ENCODE results near the gene S100P.

The S100P gene

GRCh38 chr4:6662591-6662990 is 31.1 kb upstream of the S100P start:
- H3K36me3 ChIP-seq (ENCODE audit: insufficient read depth): no peaks in the 10 kb centered on the region
- H3K79me2 ChIP-seq (ENCODE audit: insufficient read depth, low read depth): no peaks in the 10 kb centered on the region
- no peak overlapping the region for H3K4me2 ChIP-seq
- no peak overlapping the region for H2AFZ ChIP-seq (ENCODE audit: low read depth)
- H3K27ac ChIP-seq: no peak overlapping the region
- no peak for TF ChIP-seq CTCF (conservative IDR thresholded peaks at IDR 0.05; ENCODE audit: low read depth, low read length)
- H3K4me3 ChIP-seq (IDR thresholded peaks at IDR 0.05; ENCODE audit: insufficient read depth, low read depth, low read length): no peak overlapping the region
- H4K20me1 ChIP-seq (ENCODE audit: insufficient read depth): no peaks in the 10 kb centered on the region
- H3K4me1 ChIP-seq (ENCODE audit: low read depth, poor library complexity, severe bottlenecking): no peaks in the 10 kb centered on the region
- no peaks in the 10 kb centered on the region for H3K27me3 ChIP-seq (ENCODE audit: insufficient read depth, low read depth)
- no peak overlapping the region for H3K9ac ChIP-seq

- Histone ChIP-seq H3K4me1 (ENCODE audit: low read depth, poor library complexity, severe bottlenecking) (no peaks in the 10 kb centered on the region), H3K27ac (no peak overlapping the region), H4K20me1 (ENCODE audit: insufficient read depth) (no peaks in the 10 kb centered on the region), H3K79me2 (ENCODE audit: insufficient read depth, low read depth) (no peaks in the 10 kb centered on the region), H3K36me3 (ENCODE audit: insufficient read depth) (no peaks in the 10 kb centered on the region), H3K9ac (no peak overlapping the region), H3K27me3 (ENCODE audit: insufficient read depth, low read depth) (no peaks in the 10 kb centered on the region), H2AFZ (ENCODE audit: low read depth) (no peak overlapping the region), H3K4me3 (IDR thresholded peaks at IDR 0.05; ENCODE audit: insufficient read depth, low read depth, low read length) (no peak overlapping the region), H3K4me2 (no peak overlapping the region)
- TF ChIP-seq CTCF (conservative IDR thresholded peaks at IDR 0.05; ENCODE audit: low read depth, low read length): no peak
These were observed 29.9 kb upstream of the S100P start for GRCh38 chr4:6663596-6664393.

- no peaks in the 10 kb centered on the region for H4K20me1 ChIP-seq (ENCODE audit: insufficient read depth)
- H3K27ac ChIP-seq: no peak overlapping the region
- no peak overlapping the region for H3K4me3 ChIP-seq (IDR thresholded peaks at IDR 0.05; ENCODE audit: insufficient read depth, low read depth, low read length)
- no peak overlapping the region for H3K4me2 ChIP-seq
- no peaks in the 10 kb centered on the region for H3K36me3 ChIP-seq (ENCODE audit: insufficient read depth)
- H3K79me2 ChIP-seq (ENCODE audit: insufficient read depth, low read depth): no peaks in the 10 kb centered on the region
- no peaks in the 10 kb centered on the region for H3K4me1 ChIP-seq (ENCODE audit: low read depth, poor library complexity, severe bottlenecking)
- no peak overlapping the region for H3K9ac ChIP-seq
- no peak overlapping the region for H2AFZ ChIP-seq (ENCODE audit: low read depth)
- no peak for TF ChIP-seq CTCF (conservative IDR thresholded peaks at IDR 0.05; ENCODE audit: low read depth, low read length)
- no peaks in the 10 kb centered on the region for H3K27me3 ChIP-seq (ENCODE audit: insufficient read depth, low read depth)
These were observed 28.4 kb upstream of the S100P start for GRCh38 chr4:6665320-6665654.

GRCh38 chr4:6668391-6668790 is 25.3 kb upstream of the S100P start:
- Histone ChIP-seq H4K20me1 (ENCODE audit: insufficient read depth) (no peaks in the 10 kb centered on the region), H3K36me3 (ENCODE audit: insufficient read depth) (no peaks in the 10 kb centered on the region), H3K27ac (no peak overlapping the region), H2AFZ (ENCODE audit: low read depth) (no peak overlapping the region), H3K27me3 (ENCODE audit: insufficient read depth, low read depth) (no peaks in the 10 kb centered on the region), H3K4me3 (IDR thresholded peaks at IDR 0.05; ENCODE audit: insufficient read depth, low read depth, low read length) (no peak overlapping the region), H3K4me2 (no peak overlapping the region), H3K79me2 (ENCODE audit: insufficient read depth, low read depth) (no peaks in the 10 kb centered on the region), H3K9ac (no peak overlapping the region), H3K4me1 (ENCODE audit: low read depth, poor library complexity, severe bottlenecking) (no peaks in the 10 kb centered on the region)
- no peak for TF ChIP-seq CTCF (conservative IDR thresholded peaks at IDR 0.05; ENCODE audit: low read depth, low read length)
